Endothelial cell (in vitro differentiated cells): ENCODE data around the gene HTR3B. TPM values are rescaled to one million over a fixed set of nuclear protein-coding genes. Genes with fewer than 3 reads are reported as not detected.
A peak's percentile ranks its signal among the peaks of the same experiment; 100 is the strongest.

Source experiments
- DNase-seq: peaks from one replicate; pipeline ENCODE4 v3.0.0; 2021; ENCODE audit warnings: low spot score
- H3K27ac Mint-ChIP-seq: one replicate; pipeline ENCODE4 v1.8.0; 2021; ENCODE audit warnings: mixed read lengths, inconsistent platforms; ENCODE audit not compliant: unreplicated experiment
- H3K27me3 Mint-ChIP-seq: one replicate; pipeline ENCODE4 v1.8.0; 2021; ENCODE audit warnings: mild to moderate bottlenecking, moderate library complexity, mixed read lengths, inconsistent platforms; ENCODE audit not compliant: unreplicated experiment
- H3K36me3 Mint-ChIP-seq: one replicate; pipeline ENCODE4 v1.8.0; 2021; ENCODE audit warnings: mild to moderate bottlenecking, low read depth, mixed read lengths, inconsistent platforms; ENCODE audit not compliant: unreplicated experiment
- H3K4me1 Mint-ChIP-seq: one replicate; pipeline ENCODE4 v1.8.0; 2021; ENCODE audit warnings: mild to moderate bottlenecking, mixed read lengths, inconsistent platforms; ENCODE audit not compliant: unreplicated experiment
- H3K4me3 Mint-ChIP-seq: one replicate; pipeline ENCODE4 v1.8.0; 2021; ENCODE audit warnings: mild to moderate bottlenecking, mixed read lengths, inconsistent platforms; ENCODE audit not compliant: unreplicated experiment
- H3K9me3 Mint-ChIP-seq: one replicate; pipeline ENCODE4 v1.8.0; 2021; ENCODE audit warnings: mixed read lengths, inconsistent platforms; ENCODE audit not compliant: unreplicated experiment
- total RNA-seq: library from RNA; stranded (reverse); fragmentation: NEBNext Ultra II Directional; extraction: Animal tissue kit (Norgen Biotek cat#: 25700); gene quantifications from one replicate; pipeline ENCODE4 v1.2.1, GENCODE V29; 2021; ENCODE audit not compliant: unreplicated experiment
- TF ChIP-seq, protein P1 (sequence below): fragments of 200-600 bp; sonication (generic); IDR thresholded peaks from one replicate; pipeline ENCODE4 v1.5.0; 2021; ENCODE audit warnings: antibody characterized with exemption; ENCODE audit not compliant: unreplicated experiment

Gene HTR3B
- total RNA-seq, 1 donor from 2014 or later, result not detected

DNA sequence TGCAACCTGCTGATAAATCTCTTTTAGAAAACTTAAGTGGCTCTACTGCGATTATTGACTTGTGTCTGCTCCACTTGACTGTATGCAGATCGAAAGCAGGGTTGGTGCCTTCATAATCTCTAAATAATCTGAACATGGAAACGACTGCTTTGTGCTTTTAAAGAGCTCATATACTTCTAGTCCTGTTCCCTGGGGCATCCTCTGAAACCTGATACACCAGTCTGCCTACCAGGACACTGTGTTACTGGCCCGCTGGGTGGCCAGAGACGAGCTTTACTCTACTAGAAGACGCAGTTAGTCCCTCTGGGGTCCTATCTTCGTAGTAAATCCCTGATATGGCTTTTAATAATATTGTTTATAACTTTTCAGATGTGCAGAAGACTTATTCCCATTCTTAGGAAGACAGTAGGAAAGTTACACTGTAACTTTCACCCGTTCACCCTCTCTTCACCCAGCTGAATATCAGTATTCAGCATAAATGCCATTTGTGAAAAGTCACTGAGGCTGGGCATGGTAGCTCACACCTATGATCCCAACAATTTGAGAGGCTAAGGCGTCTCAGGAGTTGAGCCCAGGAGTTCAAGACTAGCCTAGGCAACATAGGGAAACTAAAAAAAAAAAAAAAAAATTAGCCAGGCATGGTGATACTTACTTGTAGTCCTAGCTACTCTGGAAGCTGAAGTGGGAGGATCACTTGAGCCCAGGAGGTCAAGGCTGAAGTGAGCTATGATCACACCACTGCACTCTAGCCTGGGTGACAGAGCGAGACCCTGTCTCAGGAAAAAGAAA is 9.0 kb upstream of the HTR3B start:
- no peaks in the 10 kb centered on the region for H3K9me3 Mint-ChIP-seq
- H3K27ac Mint-ChIP-seq, result no peak overlapping the region
- no peak for DNase-seq
- TF ChIP-seq, protein P1, sequence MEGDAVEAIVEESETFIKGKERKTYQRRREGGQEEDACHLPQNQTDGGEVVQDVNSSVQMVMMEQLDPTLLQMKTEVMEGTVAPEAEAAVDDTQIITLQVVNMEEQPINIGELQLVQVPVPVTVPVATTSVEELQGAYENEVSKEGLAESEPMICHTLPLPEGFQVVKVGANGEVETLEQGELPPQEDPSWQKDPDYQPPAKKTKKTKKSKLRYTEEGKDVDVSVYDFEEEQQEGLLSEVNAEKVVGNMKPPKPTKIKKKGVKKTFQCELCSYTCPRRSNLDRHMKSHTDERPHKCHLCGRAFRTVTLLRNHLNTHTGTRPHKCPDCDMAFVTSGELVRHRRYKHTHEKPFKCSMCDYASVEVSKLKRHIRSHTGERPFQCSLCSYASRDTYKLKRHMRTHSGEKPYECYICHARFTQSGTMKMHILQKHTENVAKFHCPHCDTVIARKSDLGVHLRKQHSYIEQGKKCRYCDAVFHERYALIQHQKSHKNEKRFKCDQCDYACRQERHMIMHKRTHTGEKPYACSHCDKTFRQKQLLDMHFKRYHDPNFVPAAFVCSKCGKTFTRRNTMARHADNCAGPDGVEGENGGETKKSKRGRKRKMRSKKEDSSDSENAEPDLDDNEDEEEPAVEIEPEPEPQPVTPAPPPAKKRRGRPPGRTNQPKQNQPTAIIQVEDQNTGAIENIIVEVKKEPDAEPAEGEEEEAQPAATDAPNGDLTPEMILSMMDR, result no peak
- H3K27me3 Mint-ChIP-seq, result peaks cover 2% of the 10 kb centered on the region
- no peaks in the 10 kb centered on the region for H3K36me3 Mint-ChIP-seq
- H3K4me3 Mint-ChIP-seq, result no peak overlapping the region
- H3K4me1 Mint-ChIP-seq, result peaks cover 18% of the 10 kb centered on the region

DNA sequence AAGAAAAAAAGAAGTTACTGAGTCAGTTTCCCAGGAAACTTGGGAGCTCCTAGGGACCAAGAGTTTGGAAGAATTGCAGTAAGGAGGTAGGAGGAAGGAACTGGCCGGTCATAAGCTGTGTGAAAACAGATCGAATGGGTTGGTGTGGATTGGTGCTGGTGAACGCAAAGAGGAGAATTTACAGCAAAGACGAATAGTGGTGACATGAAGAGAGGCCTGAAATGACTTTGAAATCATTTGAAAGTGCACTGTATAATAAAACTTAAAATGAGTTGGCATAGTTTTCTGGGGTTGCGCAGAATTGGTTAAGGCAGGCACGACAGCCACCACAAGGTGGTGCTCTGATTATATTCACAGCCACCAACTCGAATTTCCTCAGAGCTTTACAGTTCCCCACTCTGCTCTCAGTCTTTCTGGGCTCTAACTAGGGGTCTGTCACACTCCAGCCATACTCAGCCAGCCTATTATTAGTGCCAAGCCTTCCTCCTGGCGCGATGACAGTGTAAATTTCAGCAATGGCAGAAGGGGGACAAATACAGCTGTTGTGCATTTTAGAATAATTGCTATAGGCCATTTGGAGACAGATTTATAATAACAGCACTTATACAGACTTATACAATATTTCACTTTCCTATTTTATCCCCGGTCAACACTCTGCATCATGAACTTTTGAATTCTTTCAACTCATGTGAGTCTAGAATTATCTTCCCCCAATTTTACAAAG is 8.3 kb upstream of the HTR3B start:
- TF ChIP-seq, protein P1, result peak; percentile 73
- Mint-ChIP-seq H3K36me3 (no peaks in the 10 kb centered on the region), H3K4me1 (peaks cover 18% of the 10 kb centered on the region), H3K9me3 (no peaks in the 10 kb centered on the region), H3K27ac (no peak overlapping the region), H3K4me3 (no peak overlapping the region), H3K27me3 (peaks cover 2% of the 10 kb centered on the region)
- peak; percentile 47 for DNase-seq

DNA sequence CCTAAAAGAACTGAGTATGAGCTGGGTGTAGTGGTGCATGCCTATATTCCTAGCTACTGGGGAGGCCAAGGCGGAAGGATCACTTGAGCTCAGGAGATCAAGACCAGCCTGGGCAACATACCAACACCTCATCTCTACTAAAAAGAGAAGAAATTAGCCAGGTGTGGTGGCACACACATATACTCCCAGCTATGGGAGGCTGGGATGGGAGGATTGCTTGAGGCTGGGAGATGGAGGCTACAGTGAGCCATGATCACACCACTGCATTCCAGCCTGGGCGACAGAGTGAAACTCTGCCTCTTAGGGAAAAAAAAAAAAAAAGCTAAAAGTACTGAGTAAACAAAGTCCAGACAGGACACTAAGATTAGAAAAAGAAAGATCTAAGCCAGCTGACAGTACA is 3.5 kb upstream of the HTR3B start:
- H3K9me3 Mint-ChIP-seq, result no peaks in the 10 kb centered on the region
- TF ChIP-seq, protein P1, result no peak
- no peak for DNase-seq
- H3K27ac Mint-ChIP-seq, result no peak overlapping the region
- peaks cover 9% of the 10 kb centered on the region for H3K4me1 Mint-ChIP-seq
- no peak overlapping the region for H3K4me3 Mint-ChIP-seq
- peaks cover 2% of the 10 kb centered on the region for H3K27me3 Mint-ChIP-seq
- no peaks in the 10 kb centered on the region for H3K36me3 Mint-ChIP-seq

DNA sequence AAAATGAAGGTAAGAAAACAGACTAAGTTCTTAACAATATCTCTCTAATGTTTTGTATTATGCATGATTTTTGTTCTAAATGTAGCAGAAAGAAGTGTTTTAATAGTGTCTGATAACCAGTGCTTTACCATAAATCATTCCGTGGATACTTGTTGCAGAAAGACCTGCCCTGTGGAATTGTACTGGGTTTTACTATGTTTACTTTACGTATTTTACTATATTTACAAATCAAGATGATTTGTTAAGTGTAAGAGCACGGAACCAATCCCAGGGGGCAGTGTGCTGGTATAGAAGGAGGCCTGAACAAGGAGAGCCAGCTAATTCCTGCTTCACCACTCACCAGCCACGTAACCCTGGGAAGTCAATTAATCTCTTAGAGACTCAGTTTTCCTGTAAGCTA is 1.4 kb downstream of the HTR3B start:
- peak; percentile 35 for DNase-seq
- H3K36me3 Mint-ChIP-seq, result no peaks in the 10 kb centered on the region
- H3K9me3 Mint-ChIP-seq, result no peaks in the 10 kb centered on the region
- H3K27ac Mint-ChIP-seq, result no peak overlapping the region
- peaks cover 2% of the 10 kb centered on the region for H3K27me3 Mint-ChIP-seq
- TF ChIP-seq, protein P1, result peak; percentile 23
- H3K4me1 Mint-ChIP-seq, result peaks cover 2% of the 10 kb centered on the region
- no peak overlapping the region for H3K4me3 Mint-ChIP-seq

DNA sequence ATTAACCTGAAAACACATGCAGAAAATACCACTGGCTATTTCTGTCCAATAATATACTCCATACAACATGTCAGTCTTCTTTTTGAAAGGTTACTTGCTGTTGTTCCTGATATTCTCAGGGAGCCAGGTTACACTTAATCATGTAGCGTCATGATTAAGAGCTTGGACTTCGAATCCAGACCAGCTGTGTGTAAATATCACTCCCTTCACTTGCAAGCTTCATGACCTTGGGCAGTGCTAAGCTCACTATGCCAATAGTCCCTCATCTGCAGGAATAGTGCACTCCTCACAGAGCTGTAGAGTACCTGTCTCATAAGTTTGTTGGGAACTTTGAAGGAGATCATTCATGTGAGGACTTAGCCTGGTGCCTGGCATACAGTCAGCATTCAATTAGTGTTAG is 1.9 kb downstream of the HTR3B start:
- Mint-ChIP-seq H3K4me3 (no peak overlapping the region), H3K4me1 (peaks cover 2% of the 10 kb centered on the region), H3K27ac (no peak overlapping the region), H3K9me3 (no peaks in the 10 kb centered on the region), H3K27me3 (peaks cover 2% of the 10 kb centered on the region), H3K36me3 (no peaks in the 10 kb centered on the region)
- TF ChIP-seq, protein P1, result no peak
- no peak for DNase-seq
